GM19193 (cell line): ENCODE measurements around the gene MRPL10.

Experiments used
- POLR2A ChIP-seq: IDR thresholded peaks from 4 replicates; pipeline ENCODE4 v1.6.1; 2011; ENCODE audit not compliant: insufficient read depth, insufficient read length; ENCODE audit errors: extremely low read depth

The MRPL10 gene

DNA sequence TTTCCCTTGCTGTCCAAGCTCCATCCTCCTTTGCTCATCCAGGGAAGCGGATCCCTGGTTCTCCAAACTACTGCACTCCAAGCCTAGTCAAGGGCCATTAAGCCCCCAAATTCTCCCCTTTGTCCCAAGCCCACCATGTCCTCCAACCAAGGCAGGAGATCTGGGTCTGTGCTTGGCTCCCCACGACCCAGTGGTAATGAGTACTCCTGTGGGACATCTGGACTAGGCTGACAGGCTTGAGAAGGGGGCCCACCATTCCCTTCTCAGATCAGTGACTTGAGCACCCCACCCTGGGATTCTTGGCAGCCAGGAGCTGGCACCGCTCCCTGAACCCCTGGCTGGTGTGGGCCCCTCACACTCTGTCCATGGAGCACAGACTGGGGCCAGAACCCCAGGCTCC lies 26.9 kb downstream of the MRPL10 start:
- TF ChIP-seq POLR2A, result no peak

DNA sequence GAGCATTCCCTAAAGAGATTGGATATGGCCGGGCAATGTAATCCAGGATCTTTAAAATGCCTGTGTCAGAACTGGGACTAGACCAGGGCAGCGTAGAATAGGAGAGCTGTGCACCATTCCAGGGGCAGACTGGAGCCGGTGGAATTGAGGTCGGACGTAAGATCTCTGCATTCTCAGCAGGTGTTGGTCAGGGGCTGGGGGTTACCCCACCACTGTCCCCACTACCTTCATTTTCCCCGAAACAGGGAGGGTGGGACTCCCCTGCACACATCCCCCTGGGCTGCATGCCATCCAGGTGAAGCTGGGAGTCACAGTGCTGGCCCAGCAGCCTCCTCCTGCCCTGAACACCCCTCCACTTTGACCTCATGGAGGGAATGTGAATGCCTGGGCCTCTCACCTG lies 27.6 kb downstream of the MRPL10 start:
- no peak for TF ChIP-seq POLR2A

DNA sequence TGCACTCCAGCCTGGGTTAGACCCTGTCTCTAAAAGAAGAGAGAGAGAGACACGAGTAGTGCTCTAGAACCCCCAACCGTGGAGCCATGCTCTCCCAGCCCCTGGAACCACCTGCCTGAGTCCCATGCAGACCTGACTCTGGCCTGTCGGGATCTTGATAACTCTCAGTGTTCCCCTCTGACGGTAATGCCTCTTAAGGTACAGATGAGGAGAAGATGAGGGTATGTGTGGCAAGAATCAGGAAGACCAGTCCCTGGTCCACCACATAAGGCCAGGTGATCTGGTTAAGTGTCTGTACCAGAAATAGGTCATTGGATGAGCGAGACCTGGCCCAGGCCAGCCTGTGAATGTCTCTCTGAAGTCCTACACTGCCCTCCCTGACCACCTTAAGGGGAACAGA lies 28.1 kb downstream of the MRPL10 start:
- no peak for TF ChIP-seq POLR2A

DNA sequence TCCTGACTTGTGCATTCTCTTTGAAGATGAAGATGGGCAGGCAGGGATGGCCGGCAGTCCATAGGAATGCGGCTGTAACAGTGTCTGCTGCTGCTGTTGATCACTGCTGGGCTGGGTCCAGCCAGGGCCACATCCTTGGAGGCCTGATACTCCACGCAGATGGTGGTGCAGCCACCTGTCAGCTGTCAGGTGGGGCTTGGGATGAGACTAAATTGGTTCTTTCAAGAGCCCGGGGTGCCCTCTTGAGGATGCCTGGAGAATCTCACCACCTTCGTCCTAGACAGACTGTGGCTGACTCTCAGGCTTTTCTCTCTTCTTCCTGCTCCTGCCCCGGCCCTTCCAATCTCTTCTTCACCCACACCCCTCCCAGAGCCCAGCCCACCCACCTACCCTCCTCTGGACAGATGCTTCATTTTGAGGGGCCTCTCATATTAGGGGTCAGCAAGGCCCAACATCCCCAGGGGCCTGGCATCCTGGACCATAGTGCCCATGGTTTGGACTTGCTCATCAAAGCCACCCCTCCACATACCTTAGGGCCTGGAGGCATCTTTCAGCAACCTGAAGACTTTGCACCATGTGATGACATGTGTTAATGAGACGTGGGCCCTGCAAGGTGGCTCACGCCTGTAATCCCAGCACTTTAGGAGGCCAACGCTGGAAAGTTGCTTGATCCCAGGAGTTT lies 28.9 kb downstream of the MRPL10 start:
- no peak for TF ChIP-seq POLR2A

DNA sequence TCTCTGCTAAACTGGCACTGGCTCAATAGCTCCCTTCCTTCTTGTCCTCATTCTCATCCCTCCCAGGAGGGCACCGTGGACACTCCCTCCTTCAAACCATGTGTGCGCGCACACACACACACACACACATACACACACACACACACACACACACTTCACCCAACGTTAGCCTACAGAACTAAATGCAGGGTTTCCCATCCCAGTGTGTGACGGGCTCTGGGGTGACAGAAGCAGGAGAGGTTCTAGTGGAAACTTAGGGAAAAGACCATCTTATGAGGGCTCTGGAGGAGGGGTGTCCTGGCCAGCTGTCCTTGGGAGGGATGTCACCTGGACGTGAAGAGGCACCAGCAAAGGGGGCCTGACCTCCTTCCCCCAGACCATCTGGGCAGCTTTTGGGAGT lies 29.4 kb downstream of the MRPL10 start:
- no peak for TF ChIP-seq POLR2A

DNA sequence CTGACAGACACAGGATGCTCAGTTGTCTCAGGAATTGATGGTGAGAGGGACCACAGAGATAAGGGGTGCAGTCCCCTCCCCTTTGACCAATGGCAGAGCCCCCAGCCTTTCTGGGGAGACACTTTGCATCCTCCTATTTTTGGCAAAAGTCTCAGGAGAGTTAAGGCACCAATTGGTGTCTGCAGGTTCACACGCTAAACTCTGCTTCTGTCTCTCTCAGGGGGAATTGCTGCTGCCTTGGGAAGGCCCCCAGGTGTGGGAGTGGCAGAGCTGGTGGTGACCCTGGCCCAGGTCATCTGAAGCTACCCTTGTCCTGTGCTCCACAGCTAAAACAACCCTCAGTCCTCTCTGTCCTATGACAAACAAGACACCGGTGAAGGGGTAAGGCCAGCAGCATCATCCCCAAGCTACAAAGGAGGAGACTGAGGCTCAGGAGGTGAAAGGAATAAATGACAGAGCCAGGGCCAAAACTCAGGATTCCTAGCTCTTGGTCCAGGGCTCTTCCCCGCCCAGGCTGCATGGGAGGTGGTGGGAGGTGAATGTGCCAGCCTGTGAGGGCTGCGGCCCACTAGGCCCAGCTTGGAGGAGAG lies 30.1 kb downstream of the MRPL10 start:
- TF ChIP-seq POLR2A, result no peak

DNA sequence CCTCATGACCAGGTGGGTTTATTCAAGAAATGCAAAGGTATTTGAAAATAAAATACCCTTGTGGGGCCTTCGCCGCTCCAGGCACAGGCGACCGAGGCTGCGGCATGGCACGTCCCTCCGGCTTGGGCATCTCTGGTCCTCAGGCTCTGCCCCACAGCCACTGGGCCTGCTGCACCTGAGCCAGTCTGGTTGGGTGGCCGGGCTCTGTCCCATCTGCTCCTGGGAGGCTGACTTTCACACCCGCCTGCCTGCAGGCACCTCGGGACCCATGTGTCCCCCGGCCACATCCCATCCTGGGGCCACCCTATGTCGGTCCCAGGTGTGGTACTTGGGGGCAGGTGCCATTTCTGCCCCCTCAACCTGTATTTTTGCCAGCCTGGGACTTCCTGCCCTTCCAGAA lies 30.7 kb downstream of the MRPL10 start:
- TF ChIP-seq POLR2A, result no peak

DNA sequence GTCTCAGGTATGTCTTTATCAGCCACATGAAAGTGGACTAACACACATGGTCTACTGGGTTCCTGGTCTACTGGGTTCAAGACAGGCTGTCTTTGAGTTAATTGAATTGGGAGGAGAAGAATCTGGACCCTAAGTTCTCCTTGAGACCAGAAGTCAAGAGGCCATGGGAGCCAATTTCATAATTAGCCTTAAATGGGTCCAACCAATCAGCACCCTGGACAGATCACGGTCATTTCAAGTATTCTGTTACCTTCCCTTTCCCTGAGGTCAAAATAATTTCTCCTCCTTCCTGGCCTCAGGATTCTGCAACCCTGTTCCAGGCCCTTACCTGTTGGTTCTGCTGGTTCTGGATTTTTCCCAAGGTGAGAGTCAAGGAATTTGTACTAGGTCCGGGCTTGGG lies 33.5 kb downstream of the MRPL10 start:
- no peak for TF ChIP-seq POLR2A

DNA sequence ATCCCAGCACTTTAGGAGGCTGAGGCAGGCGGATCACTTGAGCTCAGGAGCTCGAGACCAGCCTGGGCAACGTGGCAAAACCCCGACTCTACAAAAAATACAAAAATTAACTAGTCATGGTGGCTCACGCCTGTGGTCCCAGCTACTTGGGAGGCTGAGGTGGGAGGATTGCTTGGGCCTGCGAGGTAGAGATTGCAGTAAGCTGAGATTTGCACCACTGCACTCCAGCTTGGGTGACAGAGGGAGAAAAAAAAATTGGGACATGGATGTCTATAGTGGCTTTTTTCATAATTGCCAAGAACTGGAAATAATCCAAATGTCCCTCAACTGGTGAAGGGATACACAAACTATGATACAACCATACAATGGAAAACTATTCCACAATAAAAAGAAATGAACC lies 38.4 kb downstream of the MRPL10 start:
- no peak for TF ChIP-seq POLR2A

DNA sequence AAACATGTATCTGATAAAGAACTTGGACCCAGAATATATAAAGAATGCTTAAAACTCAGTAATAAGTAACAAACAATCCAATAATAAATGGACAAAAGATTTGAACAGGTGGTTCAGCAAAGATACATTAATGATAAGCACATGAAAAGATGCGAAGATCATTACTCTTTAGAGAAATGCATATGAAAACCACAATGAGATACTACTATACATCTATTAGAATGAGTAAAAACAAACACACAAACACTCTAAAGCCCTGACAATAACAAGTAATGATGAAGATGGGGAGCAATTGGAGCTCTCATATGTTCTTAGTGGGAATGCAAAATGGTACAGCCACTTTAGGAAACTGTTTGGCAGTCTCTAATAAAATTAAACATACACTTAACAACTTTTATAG lies 38.9 kb downstream of the MRPL10 start:
- TF ChIP-seq POLR2A, result no peak

DNA sequence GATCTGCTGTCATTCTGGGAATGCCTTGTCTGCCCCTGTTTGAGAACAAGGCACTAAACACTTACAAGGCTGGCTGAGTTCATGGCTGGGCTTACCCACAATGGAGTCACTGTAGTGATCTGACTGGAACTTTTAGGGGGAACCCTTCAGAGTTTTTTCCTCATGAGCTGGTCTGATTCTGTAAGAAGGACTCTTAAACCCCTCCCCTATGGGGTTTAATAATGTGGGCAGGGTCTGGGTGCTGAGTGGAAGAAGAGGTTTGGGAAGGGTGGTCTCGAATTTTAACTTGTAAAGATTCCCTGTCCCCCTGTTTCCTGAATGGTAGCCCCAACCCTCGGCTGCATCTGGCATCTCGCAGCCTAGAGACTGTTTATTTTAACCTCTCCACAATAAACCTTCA lies 40.3 kb downstream of the MRPL10 start:
- no peak for TF ChIP-seq POLR2A

DNA sequence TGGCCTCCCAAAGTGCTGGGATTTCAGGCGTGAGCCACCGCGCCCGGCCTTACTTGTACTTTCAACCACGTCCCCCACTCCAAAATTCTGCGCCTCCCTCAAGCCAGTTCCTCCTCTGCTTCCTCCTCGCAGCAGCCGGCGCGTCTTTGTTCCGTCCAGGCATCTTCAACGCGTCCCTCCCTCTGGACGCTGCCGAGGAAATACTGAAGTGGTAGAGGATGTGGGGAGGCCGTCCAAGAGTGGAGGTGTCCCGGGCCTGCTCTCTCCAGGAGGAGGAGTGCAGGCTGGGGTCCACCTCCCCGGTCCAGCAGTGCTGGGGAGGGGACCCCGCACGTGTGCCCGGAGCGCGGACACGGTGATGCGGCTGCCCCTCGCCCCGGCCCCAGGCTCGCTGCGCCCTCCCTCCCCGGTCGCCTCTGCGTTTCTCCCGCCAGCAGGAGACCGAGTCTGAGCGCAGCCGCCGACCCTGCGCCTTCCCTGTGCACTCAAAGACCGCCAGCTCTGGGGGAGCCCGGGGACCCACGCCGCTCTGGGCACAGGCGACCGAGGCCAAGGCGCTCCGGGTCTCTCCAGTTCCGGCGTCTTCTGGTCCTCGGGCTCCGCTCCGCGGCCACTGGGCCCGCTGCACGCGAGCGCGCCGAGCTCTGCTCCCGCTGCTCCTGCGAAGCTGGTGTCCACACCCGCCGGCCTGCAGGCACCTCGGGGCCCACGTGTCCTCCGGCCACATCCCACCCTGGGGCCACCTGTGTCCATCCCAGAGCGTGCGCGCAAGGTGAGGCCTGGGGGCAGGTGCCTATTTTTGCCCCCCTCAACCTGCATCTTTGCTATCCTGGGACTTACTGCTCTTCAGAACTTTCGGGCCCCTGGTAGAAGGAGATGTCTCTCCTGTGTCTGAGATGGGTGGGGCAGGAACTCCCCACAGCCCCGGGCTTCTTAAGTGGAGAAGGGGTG lies 41.5 kb downstream of the MRPL10 start:
- TF ChIP-seq POLR2A, result no peak

DNA sequence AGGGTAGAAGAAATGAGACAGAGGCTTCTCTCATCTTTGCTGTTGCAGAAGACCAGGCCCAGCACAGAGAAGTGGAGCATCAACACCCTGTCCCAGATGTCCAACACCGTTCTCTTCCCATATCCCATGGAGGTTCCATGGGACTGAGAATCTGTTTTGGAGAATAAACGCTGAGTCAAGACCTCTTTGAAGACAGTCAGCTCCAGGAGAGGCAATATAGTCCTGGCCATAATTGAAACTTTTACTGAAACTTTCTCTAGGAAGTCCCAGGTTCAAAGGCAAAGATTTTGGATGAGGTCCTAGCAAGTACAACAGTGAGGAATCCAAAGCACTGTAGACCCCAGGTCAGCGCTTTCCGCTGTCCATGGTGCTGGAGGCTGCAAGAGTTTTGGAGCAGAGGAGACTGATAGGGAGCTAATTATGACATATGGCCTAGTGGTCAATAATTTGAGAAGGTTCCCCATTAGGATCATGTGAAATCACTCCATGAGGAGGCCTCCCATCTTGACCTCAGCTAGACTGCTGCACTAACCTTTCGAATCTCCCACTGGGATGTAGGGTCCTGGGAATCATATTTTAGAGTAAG lies 45.7 kb downstream of the MRPL10 start:
- TF ChIP-seq POLR2A, result no peak

DNA sequence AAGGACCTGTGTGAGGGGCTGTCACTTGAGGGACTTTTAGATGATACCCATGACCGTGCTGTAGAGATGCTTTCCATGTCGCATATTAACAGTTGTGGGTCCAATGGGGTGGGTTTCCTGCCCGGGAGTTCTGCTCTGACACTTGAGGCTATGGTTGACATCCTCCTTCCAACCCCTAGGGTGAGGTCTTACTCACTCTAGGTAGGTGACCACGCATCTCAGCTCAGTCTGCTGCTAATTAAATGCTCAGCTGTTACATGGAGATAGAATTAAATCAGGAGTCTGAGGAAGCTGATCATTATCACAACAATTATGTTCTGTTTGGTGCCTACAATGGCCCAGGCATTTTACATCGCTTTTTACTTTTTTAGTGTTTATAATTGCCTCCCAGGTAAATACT lies 49.9 kb downstream of the MRPL10 start:
- TF ChIP-seq POLR2A, result no peak

DNA sequence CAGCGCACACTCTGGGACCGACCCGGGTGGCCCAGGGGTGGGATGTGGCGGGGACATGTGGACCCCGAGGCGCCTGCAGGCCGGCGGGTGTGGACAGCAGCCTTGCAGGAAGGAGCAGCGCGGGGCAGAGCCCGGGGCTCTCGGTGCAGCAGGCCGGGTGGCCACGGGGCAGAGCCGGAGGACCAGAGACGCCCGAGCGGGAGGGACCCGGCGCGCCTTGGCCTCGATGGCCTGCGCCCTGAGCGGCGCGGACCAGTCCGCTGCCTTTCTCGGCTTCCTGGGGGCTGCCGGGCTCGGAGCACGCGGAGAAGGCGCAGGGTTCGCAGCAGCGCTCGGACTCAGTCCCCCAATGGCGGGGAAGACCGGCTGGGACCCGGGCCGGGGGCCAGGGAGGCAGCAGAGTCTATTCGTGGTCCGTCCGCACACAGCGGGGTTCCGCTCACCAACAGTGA lies 53.1 kb downstream of the MRPL10 start:
- TF ChIP-seq POLR2A, result no peak

DNA sequence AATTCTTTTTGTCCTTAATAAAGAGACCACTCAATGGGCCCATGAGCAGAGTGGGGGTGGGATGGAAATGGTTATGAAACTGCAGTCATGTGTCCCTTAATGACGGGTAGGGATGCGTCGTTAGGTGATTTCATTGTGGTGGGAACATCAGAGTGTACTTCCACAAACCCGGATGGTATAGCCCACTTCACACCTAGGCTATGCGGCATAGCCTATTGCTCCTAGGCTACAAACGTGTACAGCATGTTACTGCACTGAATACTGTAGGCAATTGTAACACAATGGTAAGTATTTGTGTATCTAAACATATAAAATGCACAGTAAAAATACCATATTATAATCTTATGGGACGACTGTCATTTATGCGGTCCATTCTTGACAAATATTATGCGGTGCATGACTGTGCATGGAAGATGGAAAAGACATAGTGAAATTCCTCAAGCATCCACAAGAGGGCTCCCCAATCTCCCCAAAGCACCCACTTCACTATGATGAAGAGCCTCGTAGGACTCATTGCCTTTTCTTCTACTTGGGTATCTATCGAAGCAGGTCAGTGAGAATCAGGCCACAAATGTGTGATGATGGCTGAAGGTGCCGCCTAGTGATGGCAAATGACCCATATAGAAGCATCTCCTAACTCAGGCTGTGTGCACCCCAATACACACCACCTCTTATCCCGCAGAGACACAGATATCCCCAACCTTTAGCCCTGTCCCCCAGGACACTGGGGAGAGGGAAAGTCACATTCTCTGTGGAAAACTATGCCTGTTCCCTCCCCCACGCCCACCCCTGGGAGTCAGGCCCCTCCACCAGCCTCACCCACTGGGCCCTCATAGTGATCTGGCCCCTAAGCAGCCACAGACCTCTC lies 54.8 kb downstream of the MRPL10 start:
- no peak for TF ChIP-seq POLR2A
